Activated CD8-positive, alpha-beta memory T cell treated with anti-CD3 and anti-CD28 coated beads, Interleukin-2, amount 10 ng/mL, durations not matched to agents 7 days and 5 days (primary cell): ENCODE measurements around the gene SCO1. TPM values are rescaled to one million over a fixed set of nuclear protein-coding genes. Genes with fewer than 3 reads are reported as not detected.

ENCODE experiments used
- ATAC-seq: fragments of 150-1000 bp; cut with Tn5 transposase; one replicate; pipeline ENCODE4 v1.10.0; 2021; ENCODE audit warnings: moderate library complexity
- CTCF ChIA-PET: fragments of 350-600 bp; sonication (Branson Sonifier 250); formaldehyde crosslinking; loops from one replicate; lab custom pipeline; 2021; ENCODE audit warnings: antibody characterized with exemption; lab: Charles Lee
- DNase-seq: peaks from one replicate; pipeline ENCODE4 v3.0.0-alpha.2; 2020
- H3K27ac Mint-ChIP-seq: one replicate; pipeline ENCODE4 v1.8.0; 2021; ENCODE audit warnings: mild to moderate bottlenecking, mixed read lengths
- H3K27me3 Mint-ChIP-seq: one replicate; pipeline ENCODE4 v1.8.0; 2021; ENCODE audit warnings: mixed read lengths
- H3K36me3 Mint-ChIP-seq: one replicate; pipeline ENCODE4 v1.8.0; 2021; ENCODE audit warnings: mild to moderate bottlenecking, mixed read lengths
- H3K4me1 Mint-ChIP-seq: one replicate; pipeline ENCODE4 v1.8.0; 2021; ENCODE audit warnings: mixed read lengths
- H3K4me3 Mint-ChIP-seq: one replicate; pipeline ENCODE4 v1.8.0; 2021; ENCODE audit warnings: mild to moderate bottlenecking, moderate library complexity, mixed read lengths
- H3K9me3 Mint-ChIP-seq: one replicate; pipeline ENCODE4 v1.8.0; 2022; ENCODE audit warnings: low read depth, mixed read lengths
- total RNA-seq, 2 experiments: library from RNA; stranded (reverse); gene quantifications; one replicate each; pipeline ENCODE4 v1.2.3, GENCODE V29; 2021

SCO1 gene
- total RNA-seq, 2 experiments from 2014 or later = 25.6 to 30.4 TPM

DNA sequence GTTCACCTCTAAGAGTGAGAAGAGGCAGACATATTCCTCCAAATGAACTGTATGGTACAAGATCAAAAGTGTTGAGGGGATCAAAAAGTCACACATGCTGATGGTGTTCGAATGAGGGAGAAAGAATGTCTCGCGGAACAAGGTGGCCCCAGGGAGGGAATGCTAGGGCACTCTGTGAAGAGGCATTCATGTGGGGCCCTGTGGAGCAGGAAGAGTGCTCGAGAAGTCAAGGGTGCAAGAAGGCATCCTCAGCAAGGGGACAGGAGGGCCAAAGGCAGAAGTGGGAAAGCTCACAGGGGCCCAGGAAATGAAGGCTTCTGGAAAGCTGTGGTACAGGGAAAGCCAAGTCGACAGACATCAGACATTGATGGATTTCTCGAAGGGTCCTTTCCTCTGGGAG lies 34.1 kb downstream of the SCO1 start:
- CTCF ChIA-PET = no interaction called here
- H3K27ac Mint-ChIP-seq = no peak overlapping the region

GRCh38 chr17:10661437-10661836 lies 35.9 kb downstream of the SCO1 start:
- H3K4me1 Mint-ChIP-seq = no peaks in the 10 kb centered on the region
- H3K36me3 Mint-ChIP-seq = no peaks in the 10 kb centered on the region
- CTCF ChIA-PET = interaction anchor here (1.2 kb wide), 1 partner anchor 44 kb away, joined by 3 read pairs; no protein-coding TSS in a partner anchor
- DNase-seq = no peak
- no peaks in the 10 kb centered on the region for H3K9me3 Mint-ChIP-seq
- no peaks in the 10 kb centered on the region for H3K27me3 Mint-ChIP-seq
- no peak overlapping the region for H3K27ac Mint-ChIP-seq
- ATAC-seq = no peak
- no peak overlapping the region for H3K4me3 Mint-ChIP-seq

More for the DNA sequence above, 34.1 kb downstream of the SCO1 start:
- H3K4me1 Mint-ChIP-seq = no peaks in the 10 kb centered on the region
- no peaks in the 10 kb centered on the region for H3K9me3 Mint-ChIP-seq
- DNase-seq (no peak), ATAC-seq (no peak)
- H3K4me3 Mint-ChIP-seq = no peak overlapping the region
- no peaks in the 10 kb centered on the region for H3K27me3 Mint-ChIP-seq
- H3K36me3 Mint-ChIP-seq = no peaks in the 10 kb centered on the region

GRCh38 chr17:10657879-10658278 lies 39.5 kb downstream of the SCO1 start:
- H3K4me1 Mint-ChIP-seq = peaks cover 6% of the 10 kb centered on the region
- no peaks in the 10 kb centered on the region for H3K36me3 Mint-ChIP-seq
- no peak for DNase-seq
- CTCF ChIA-PET = interaction anchor here (1.4 kb wide), 1 partner anchor 26 kb away, joined by 3 read pairs; no protein-coding TSS in a partner anchor
- H3K9me3 Mint-ChIP-seq = no peaks in the 10 kb centered on the region
- no peaks in the 10 kb centered on the region for H3K27me3 Mint-ChIP-seq
- ATAC-seq = no peak
- H3K27ac Mint-ChIP-seq = no peak overlapping the region
- H3K4me3 Mint-ChIP-seq = no peak overlapping the region

DNA sequence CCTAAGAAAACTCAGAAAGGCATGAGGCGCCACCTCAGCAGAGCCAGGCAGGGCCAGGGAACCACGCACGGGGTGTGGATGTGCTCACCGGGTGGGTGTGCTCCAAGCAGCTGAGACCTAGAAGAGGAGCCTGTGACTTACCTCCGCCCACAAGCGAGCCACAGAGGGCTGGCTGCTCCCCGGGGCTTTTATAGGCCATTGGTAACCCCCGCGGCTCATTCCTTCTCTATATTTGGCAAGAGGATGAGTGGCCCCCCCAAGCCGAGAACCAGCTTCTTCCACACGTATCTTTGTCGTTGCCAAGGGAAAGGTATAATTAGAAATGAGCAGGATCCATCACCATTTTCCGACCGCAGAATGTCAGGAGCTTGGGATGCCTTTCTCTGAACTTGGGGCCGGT lies 40.2 kb downstream of the SCO1 start, which contains the start of gene MYH3:
MYH3 (minus strand) TSS at position 162 of the 400 bp plus-strand sequence. CDS start 2,245 bp downstream, outside the sequence.
- no peak for ATAC-seq
- CTCF ChIA-PET = interaction anchor here (1.4 to 2.0 kb wide), 2 partner anchors 10 to 26 kb away, joined by 3 to 5 read pairs; no protein-coding TSS in a partner anchor
- peaks cover 9% of the 10 kb centered on the region for H3K4me1 Mint-ChIP-seq

GRCh38 chr17:10653987-10654386 lies 43.3 kb downstream of the SCO1 start:
- no peaks in the 10 kb centered on the region for H3K36me3 Mint-ChIP-seq
- ATAC-seq = no peak
- no peaks in the 10 kb centered on the region for H3K27me3 Mint-ChIP-seq
- no peak overlapping the region for H3K27ac Mint-ChIP-seq
- no peak overlapping the region for H3K4me3 Mint-ChIP-seq
- DNase-seq = no peak
- CTCF ChIA-PET = interaction anchor here (0.9 kb wide), 1 partner anchor 36 kb away, joined by 3 read pairs; no protein-coding TSS in a partner anchor
- H3K4me1 Mint-ChIP-seq = peaks cover 9% of the 10 kb centered on the region
- no peaks in the 10 kb centered on the region for H3K9me3 Mint-ChIP-seq

More for the DNA sequence above, 40.2 kb downstream of the SCO1 start, which contains the start of gene MYH3:
- no peak within 1 kb of the TSS for H3K27ac Mint-ChIP-seq
- DNase-seq = no peak
- no peaks in the 10 kb centered on the region for H3K36me3 Mint-ChIP-seq
- no peaks in the 10 kb centered on the region for H3K9me3 Mint-ChIP-seq
- no peak within 1 kb of the TSS for H3K4me3 Mint-ChIP-seq
- no peaks in the 10 kb centered on the region for H3K27me3 Mint-ChIP-seq

- DNase-seq (no peak), ATAC-seq (peak; percentile 36)
- Mint-ChIP-seq H3K9me3 (no peaks in the 10 kb centered on the region), H3K27me3 (no peaks in the 10 kb centered on the region), H3K4me3 (no peak overlapping the region), H3K27ac (no peak overlapping the region), H3K36me3 (no peaks in the 10 kb centered on the region), H3K4me1 (peaks cover 9% of the 10 kb centered on the region)
- CTCF ChIA-PET = interaction anchor here (0.7 to 0.9 kb wide), 3 partner anchors 35 to 581 kb away, joined by 3 to 5 read pairs (median 4); no protein-coding TSS in a partner anchor
These were observed 44.2 kb downstream of the SCO1 start for GRCh38 chr17:10652984-10653659.

- Mint-ChIP-seq H3K27ac (no peak overlapping the region), H3K9me3 (no peaks in the 10 kb centered on the region), H3K27me3 (no peaks in the 10 kb centered on the region), H3K4me3 (no peak overlapping the region), H3K4me1 (peaks cover 9% of the 10 kb centered on the region), H3K36me3 (no peaks in the 10 kb centered on the region)
- DNase-seq (no peak), ATAC-seq (no peak)
- CTCF ChIA-PET = no interaction called here
These were observed 45.4 kb downstream of the SCO1 start for GRCh38 chr17:10651927-10652326.

GRCh38 chr17:10649602-10650001 lies 47.7 kb downstream of the SCO1 start:
- CTCF ChIA-PET = no interaction called here
- Mint-ChIP-seq H3K36me3 (no peaks in the 10 kb centered on the region), H3K4me1 (peaks cover 10% of the 10 kb centered on the region), H3K9me3 (no peaks in the 10 kb centered on the region), H3K27ac (no peak overlapping the region), H3K4me3 (no peak overlapping the region), H3K27me3 (no peaks in the 10 kb centered on the region)
- ATAC-seq = no peak
- DNase-seq = no peak

DNA sequence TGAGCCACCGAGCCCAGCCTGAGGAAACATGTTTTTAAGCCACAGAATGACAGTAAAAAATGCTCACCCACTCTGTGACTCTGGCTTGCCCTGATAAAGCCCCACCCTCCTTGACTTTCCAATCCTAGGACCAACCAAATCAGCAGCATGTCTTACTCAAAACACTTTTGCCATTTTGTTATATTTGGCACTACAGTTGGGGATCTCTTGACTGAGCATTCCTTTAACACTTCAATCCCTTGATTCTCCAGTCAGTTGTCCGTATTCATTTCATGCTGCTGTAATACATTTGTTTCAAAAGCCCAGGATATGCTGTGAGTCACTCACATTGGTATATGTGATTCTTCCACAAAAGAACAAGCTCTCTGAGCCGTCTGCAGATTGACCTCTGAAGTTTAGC lies 48.4 kb downstream of the SCO1 start:
- no peak overlapping the region for H3K4me3 Mint-ChIP-seq
- CTCF ChIA-PET = no interaction called here
- no peaks in the 10 kb centered on the region for H3K27me3 Mint-ChIP-seq
- H3K27ac Mint-ChIP-seq = no peak overlapping the region
- H3K9me3 Mint-ChIP-seq = no peaks in the 10 kb centered on the region
- no peak for DNase-seq
- H3K4me1 Mint-ChIP-seq = peaks cover 10% of the 10 kb centered on the region
- H3K36me3 Mint-ChIP-seq = peaks cover 1% of the 10 kb centered on the region
- ATAC-seq = no peak

GRCh38 chr17:10648381-10648780 lies 49.0 kb downstream of the SCO1 start:
- CTCF ChIA-PET = no interaction called here
- H3K27ac Mint-ChIP-seq = no peak overlapping the region
- ATAC-seq (no peak), DNase-seq (no peak)
- peaks cover 7% of the 10 kb centered on the region for H3K4me1 Mint-ChIP-seq
- H3K4me3 Mint-ChIP-seq = no peak overlapping the region
- no peaks in the 10 kb centered on the region for H3K9me3 Mint-ChIP-seq
- no peaks in the 10 kb centered on the region for H3K27me3 Mint-ChIP-seq
- H3K36me3 Mint-ChIP-seq = peaks cover 1% of the 10 kb centered on the region

DNA sequence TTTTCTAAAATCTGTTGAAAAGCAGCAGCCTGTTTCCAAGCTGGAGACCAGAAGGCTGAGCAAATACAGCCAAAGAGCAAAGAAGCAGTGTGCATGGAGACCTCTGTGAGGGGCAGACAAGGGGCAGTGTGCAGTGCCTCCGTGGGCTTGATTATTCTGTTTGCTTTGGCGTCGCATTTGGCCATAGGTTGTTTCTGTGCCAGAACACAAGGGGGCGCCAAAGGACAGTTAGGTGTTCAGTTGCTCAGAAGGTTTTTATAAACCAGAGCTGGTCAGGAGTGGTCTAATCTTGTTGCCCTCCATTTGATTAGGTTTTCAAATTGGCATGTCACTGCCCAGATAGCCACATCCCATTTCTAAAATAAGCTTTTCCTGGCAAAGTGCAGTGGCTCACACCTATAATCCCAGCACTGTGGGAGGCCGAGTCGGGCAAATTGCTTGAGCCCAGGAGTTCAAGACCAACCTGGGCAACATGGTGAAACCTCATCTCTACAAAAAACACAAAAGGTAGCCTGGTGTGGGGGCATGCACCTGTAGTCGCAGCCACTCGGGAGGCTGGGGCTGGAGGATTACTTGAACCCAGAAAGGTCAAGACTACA lies 50.8 kb downstream of the SCO1 start:
- CTCF ChIA-PET = interaction anchor here (0.6 to 3.2 kb wide), 31 partner anchors 10 to 205 kb away, joined by 3 to 43 read pairs (median 5); partner anchors contain the start of gene MYH3
- ATAC-seq (peak; percentile 65), DNase-seq (peak; percentile 79)
- Mint-ChIP-seq H3K36me3 (peaks cover 1% of the 10 kb centered on the region), H3K4me1 (peaks cover 2% of the 10 kb centered on the region), H3K4me3 (no peak overlapping the region), H3K27ac (no peak overlapping the region), H3K27me3 (no peaks in the 10 kb centered on the region), H3K9me3 (no peaks in the 10 kb centered on the region)

DNA sequence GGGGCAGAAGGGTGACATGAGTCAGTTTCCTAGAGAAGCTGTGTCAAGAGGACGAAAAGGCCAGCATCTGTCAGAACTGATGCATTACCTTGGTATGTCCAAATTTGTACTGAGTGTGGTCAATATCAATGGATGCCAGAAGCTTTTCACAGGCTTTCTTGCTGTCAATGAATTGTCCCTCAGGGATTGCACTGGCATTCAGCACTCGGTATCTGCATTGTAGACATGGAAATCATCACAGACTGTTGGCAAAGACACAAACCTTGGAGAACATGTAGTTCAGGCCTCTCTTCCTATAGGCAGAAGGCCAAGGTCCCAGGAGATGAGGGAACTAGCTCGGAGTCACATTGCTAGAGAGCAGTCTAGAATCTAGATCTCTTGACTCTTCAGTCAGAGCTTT lies 56.9 kb downstream of the SCO1 start:
- no peak overlapping the region for H3K27ac Mint-ChIP-seq
- H3K36me3 Mint-ChIP-seq = peaks cover 6% of the 10 kb centered on the region

GRCh38 chr17:10638151-10638550 lies 59.2 kb downstream of the SCO1 start:
- CTCF ChIA-PET = interaction anchor here (3.2 kb wide), 1 partner anchor 21 kb away, joined by 13 read pairs; no protein-coding TSS in a partner anchor
- DNase-seq = no peak
- H3K27me3 Mint-ChIP-seq = no peaks in the 10 kb centered on the region
- no peak overlapping the region for H3K4me3 Mint-ChIP-seq
- peaks cover 4% of the 10 kb centered on the region for H3K36me3 Mint-ChIP-seq
- H3K4me1 Mint-ChIP-seq = peaks cover 3% of the 10 kb centered on the region
- H3K27ac Mint-ChIP-seq = no peak overlapping the region
- ATAC-seq = no peak
- no peaks in the 10 kb centered on the region for H3K9me3 Mint-ChIP-seq

More for the DNA sequence above, 56.9 kb downstream of the SCO1 start:
- ATAC-seq = no peak
- CTCF ChIA-PET = interaction anchor here (0.6 to 3.2 kb wide), 5 partner anchors 9 to 1314 kb away, joined by 3 to 13 read pairs (median 3); no protein-coding TSS in a partner anchor
- Mint-ChIP-seq H3K9me3 (no peaks in the 10 kb centered on the region), H3K4me3 (no peak overlapping the region), H3K27me3 (no peaks in the 10 kb centered on the region), H3K4me1 (peaks cover 3% of the 10 kb centered on the region)
- DNase-seq = no peak
